HEK293 (cell line): Measurements from ENCODE around the gene FOLR1.

Experiments
- CTCF ChIA-PET: fragments of 350-600 bp; formaldehyde crosslinking; extraction: SDS; loops from one replicate; lab custom pipeline; 2021; ENCODE audit warnings: antibody characterized with exemption; lab: Yijun Ruan, JAX
- POLR2A ChIA-PET: fragments of 300-600 bp; formaldehyde crosslinking; extraction: SDS; loops from one replicate; lab custom pipeline; 2020; ENCODE audit warnings: antibody characterized with exemption, inconsistent platforms; lab: Yijun Ruan, JAX
- H3K27ac ChIP-seq: fragments of 200-500 bp; sonication (Bioruptor generic); 2 replicates; pipeline ENCODE4 v1.5.1; 2014; ENCODE audit warnings: low read depth, low read length, control low read depth, inconsistent platforms; ENCODE audit errors: extremely low read depth
- H3K36me3 ChIP-seq, 2 experiments: fragments of 200-500 bp in 1 of 2; sonication (Bioruptor generic) in 1 of 2; 1 replicate in 1 of 2; 2 replicates in 1 of 2; pipeline ENCODE4 v1.5.1; 2014 to 2017; ENCODE audit warnings: inconsistent platforms in 2 of 2, low read length in 2 of 2; ENCODE audit not compliant: control insufficient read depth in 2 of 2, insufficient read depth in 1 of 2
- H3K4me1 ChIP-seq: fragments of 200-500 bp; sonication (Bioruptor generic); 2 replicates; pipeline ENCODE4 v1.5.1; 2014; ENCODE audit warnings: mild to moderate bottlenecking, low read length, inconsistent platforms; ENCODE audit not compliant: control insufficient read depth, insufficient read depth
- H3K4me3 ChIP-seq: 2 replicates; pipeline ENCODE4 v1.5.1; 2011; ENCODE audit warnings: low read depth, mild to moderate bottlenecking, control low read depth, low read length, moderate library complexity
- H3K9me3 ChIP-seq: fragments of 200-500 bp; sonication (Bioruptor generic); 2 replicates; pipeline ENCODE4 v1.5.1; 2014; ENCODE audit warnings: low read depth, low read length, inconsistent platforms; ENCODE audit not compliant: control insufficient read depth, insufficient read depth
- KLF1 ChIP-seq: fragments of 450-650 bp; formaldehyde crosslinking; IDR thresholded peaks from 2 replicates; pipeline ENCODE4 v1.5.1; 2016; ENCODE audit warnings: missing biosample characterization, missing genetic modification characterization
- KLF10 ChIP-seq: fragments of 450-650 bp; IDR thresholded peaks from 2 replicates; pipeline ENCODE4 v1.5.1; 2018; ENCODE audit warnings: missing biosample characterization, mild to moderate bottlenecking, missing genetic modification characterization
- KLF9 ChIP-seq: fragments of 450-650 bp; formaldehyde crosslinking; IDR thresholded peaks from 2 replicates; pipeline ENCODE4 v1.5.1; 2016; ENCODE audit warnings: missing biosample characterization, missing genetic modification characterization, low read depth
- REPIN1 ChIP-seq: fragments of 450-650 bp; formaldehyde crosslinking; IDR thresholded peaks from 2 replicates; pipeline ENCODE4 v1.5.1; 2017; ENCODE audit warnings: missing biosample characterization, missing genetic modification characterization, low read depth
- SP2 ChIP-seq: fragments of 450-650 bp; formaldehyde crosslinking; IDR thresholded peaks from 2 replicates; pipeline ENCODE4 v1.5.1; 2016; ENCODE audit warnings: missing biosample characterization, missing genetic modification characterization
- TRIM28 ChIP-seq: IDR thresholded peaks from 2 replicates; pipeline ENCODE4 v1.6.1; 2011; ENCODE audit warnings: low read length, control low read depth, borderline replicate concordance
- YY1 ChIP-seq: fragments of 450-650 bp; formaldehyde crosslinking; IDR thresholded peaks from 2 replicates; pipeline ENCODE4 v1.5.1; 2018; ENCODE audit warnings: missing biosample characterization, missing genetic modification characterization
- ZIC2 ChIP-seq: fragments of 450-650 bp; formaldehyde crosslinking; IDR thresholded peaks from 2 replicates; pipeline ENCODE4 v1.5.1; 2016; ENCODE audit warnings: missing biosample characterization, missing genetic modification characterization
- ZNF239 ChIP-seq: fragments of 450-650 bp; formaldehyde crosslinking; IDR thresholded peaks from 2 replicates; pipeline ENCODE4 v1.5.1; 2016; ENCODE audit warnings: missing biosample characterization, missing genetic modification characterization
- ZNF600 ChIP-seq: fragments of 450-650 bp; formaldehyde crosslinking; IDR thresholded peaks from 2 replicates; pipeline ENCODE4 v1.5.1; 2016; ENCODE audit warnings: missing biosample characterization, missing genetic modification characterization
- TF ChIP-seq, protein P1 (sequence below): fragments of 450-650 bp; formaldehyde crosslinking; IDR thresholded peaks from 2 replicates; pipeline ENCODE4 v1.5.1; 2016; ENCODE audit warnings: missing biosample characterization, missing genetic modification characterization
- TF ChIP-seq, protein P2 (sequence below): fragments of 450-650 bp; formaldehyde crosslinking; IDR thresholded peaks from 2 replicates; pipeline ENCODE4 v1.5.0; 2017; ENCODE audit warnings: missing biosample characterization, missing genetic modification characterization, borderline replicate concordance
- TF ChIP-seq, protein P3 (sequence below): fragments of 450-650 bp; IDR thresholded peaks from 2 replicates; pipeline ENCODE4 v1.5.1; 2018; ENCODE audit warnings: missing biosample characterization, missing genetic modification characterization
- TF ChIP-seq, protein P4 (sequence below): fragments of 450-650 bp; formaldehyde crosslinking; IDR thresholded peaks from 2 replicates; pipeline ENCODE4 v1.5.1; 2017; ENCODE audit warnings: missing biosample characterization, missing genetic modification characterization

The FOLR1 gene

DNA sequence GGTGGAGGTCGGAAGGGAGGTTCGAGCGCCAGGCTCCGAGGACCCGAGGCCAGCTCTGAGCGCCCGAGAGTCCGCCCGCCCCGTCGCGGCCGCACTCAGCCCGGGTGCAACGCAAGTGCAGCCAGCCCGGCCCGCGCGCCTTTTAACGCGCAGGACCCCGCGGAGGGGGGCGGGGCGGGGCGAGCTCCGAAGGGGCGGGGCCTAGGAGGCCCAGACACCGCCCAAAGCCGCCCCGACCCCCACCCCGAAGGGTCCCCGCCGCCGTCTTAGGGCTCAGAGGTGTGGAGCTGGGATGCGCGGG, 52.1 kb downstream of the FOLR1 start, which contains the start of gene PHOX2A (continued):
- TF ChIP-seq, protein P1, sequence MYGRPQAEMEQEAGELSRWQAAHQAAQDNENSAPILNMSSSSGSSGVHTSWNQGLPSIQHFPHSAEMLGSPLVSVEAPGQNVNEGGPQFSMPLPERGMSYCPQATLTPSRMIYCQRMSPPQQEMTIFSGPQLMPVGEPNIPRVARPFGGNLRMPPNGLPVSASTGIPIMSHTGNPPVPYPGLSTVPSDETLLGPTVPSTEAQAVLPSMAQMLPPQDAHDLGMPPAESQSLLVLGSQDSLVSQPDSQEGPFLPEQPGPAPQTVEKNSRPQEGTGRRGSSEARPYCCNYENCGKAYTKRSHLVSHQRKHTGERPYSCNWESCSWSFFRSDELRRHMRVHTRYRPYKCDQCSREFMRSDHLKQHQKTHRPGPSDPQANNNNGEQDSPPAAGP = no peak
- TF ChIP-seq KLF9 (no peak), ZNF600 (no peak), SP2 (tag by site-specific recombination) (no peak)

DNA sequence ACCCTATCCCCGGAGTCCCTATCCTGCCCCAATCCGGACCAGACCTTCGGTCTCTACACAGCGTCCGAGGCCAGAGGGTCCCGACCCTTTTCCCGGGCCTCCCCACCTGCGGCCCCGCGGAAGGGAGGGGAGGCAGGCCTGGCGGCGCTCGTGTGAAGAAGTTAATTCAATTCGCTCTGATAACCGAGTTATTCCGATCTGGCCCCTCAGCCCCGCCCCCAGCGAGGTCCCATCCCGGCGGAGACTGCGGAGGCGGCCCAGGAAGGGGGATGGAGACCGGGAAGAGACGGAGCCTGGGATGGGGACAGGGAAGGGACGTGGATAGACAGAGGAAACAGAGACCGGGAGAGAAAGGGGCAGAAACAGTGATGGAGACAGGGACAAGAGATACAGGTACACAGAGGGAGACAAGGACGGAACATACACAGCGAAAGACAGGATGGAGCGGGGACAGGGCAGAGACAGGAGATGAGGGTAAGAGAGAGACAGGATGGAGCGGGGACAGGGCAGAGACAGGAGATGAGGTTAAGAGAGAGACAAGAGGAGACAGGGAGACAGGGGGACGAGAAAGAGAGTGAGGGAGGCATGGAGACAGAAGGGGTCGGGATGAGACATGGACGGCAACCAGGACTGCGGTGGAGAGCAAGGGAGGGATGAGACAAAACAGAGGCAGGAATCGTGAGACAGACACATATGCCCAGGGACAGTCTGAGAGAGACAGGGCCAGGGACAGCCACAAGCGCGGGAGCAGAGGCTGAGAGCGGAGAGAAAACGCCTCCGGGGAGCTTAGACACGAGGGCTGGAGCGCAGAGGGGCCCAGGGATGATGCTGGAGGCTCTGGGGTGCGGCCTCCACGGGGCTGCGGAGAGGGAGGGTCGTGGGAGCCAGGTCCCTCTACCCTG, 52.7 kb downstream of the FOLR1 start:
- ChIA-PET POLR2A (no interaction called here), CTCF (interaction anchor here (0.6 to 0.8 kb wide), 2 partner anchors 19 to 47 kb away, joined by 3 read pairs; no protein-coding TSS in a partner anchor)
- H3K9me3 ChIP-seq = no peaks in the 10 kb centered on the region
- no peak for TF ChIP-seq KLF1 (tag by site-specific recombination)
- no peak for TF ChIP-seq REPIN1 (tag by site-specific recombination)
- TF ChIP-seq ZIC2 (tag by site-specific recombination) = no peak
- TF ChIP-seq, protein P2, sequence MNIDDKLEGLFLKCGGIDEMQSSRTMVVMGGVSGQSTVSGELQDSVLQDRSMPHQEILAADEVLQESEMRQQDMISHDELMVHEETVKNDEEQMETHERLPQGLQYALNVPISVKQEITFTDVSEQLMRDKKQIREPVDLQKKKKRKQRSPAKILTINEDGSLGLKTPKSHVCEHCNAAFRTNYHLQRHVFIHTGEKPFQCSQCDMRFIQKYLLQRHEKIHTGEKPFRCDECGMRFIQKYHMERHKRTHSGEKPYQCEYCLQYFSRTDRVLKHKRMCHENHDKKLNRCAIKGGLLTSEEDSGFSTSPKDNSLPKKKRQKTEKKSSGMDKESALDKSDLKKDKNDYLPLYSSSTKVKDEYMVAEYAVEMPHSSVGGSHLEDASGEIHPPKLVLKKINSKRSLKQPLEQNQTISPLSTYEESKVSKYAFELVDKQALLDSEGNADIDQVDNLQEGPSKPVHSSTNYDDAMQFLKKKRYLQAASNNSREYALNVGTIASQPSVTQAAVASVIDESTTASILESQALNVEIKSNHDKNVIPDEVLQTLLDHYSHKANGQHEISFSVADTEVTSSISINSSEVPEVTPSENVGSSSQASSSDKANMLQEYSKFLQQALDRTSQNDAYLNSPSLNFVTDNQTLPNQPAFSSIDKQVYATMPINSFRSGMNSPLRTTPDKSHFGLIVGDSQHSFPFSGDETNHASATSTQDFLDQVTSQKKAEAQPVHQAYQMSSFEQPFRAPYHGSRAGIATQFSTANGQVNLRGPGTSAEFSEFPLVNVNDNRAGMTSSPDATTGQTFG (tag by site-specific recombination) = 0 out of 2 replicates have a peak, but pooled peaks have one; percentile 12
- TF ChIP-seq, protein P3, sequence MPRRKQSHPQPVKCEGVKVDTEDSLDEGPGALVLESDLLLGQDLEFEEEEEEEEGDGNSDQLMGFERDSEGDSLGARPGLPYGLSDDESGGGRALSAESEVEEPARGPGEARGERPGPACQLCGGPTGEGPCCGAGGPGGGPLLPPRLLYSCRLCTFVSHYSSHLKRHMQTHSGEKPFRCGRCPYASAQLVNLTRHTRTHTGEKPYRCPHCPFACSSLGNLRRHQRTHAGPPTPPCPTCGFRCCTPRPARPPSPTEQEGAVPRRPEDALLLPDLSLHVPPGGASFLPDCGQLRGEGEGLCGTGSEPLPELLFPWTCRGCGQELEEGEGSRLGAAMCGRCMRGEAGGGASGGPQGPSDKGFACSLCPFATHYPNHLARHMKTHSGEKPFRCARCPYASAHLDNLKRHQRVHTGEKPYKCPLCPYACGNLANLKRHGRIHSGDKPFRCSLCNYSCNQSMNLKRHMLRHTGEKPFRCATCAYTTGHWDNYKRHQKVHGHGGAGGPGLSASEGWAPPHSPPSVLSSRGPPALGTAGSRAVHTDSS (tag by site-specific recombination) = no peak
- no peaks in the 10 kb centered on the region for H3K36me3 ChIP-seq
- H3K4me3 ChIP-seq = no peak overlapping the region
- H3K4me1 ChIP-seq = no peaks in the 10 kb centered on the region
- no peak overlapping the region for H3K27ac ChIP-seq

DNA sequence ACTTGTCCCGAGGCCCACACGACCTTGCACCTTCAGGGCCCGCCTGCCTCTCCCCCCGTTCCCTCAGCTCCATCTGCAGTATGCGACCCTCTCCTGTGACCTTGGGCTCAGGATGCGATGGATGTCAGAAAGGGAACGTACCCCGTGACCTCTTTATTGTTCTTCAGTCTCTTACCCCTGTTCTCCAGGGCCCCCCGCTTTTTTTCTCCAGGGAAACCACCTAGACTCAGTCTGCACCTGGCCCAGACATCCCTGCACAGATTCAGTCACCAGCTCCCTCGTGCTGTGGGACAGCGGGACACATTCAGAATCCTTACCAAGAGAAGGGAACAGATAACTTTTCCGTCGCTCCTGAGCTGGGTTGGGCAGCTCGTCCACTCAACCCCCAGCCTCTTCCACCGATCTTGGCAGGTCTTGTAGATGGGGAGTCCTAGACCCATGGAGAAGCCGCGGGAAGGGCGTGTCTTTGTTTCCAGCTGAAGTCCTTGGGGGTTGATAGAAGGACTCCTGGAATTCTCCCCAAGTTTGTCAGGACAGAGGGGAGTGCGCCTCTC, 53.4 kb downstream of the FOLR1 start:
- no peaks in the 10 kb centered on the region for H3K9me3 ChIP-seq
- ChIA-PET POLR2A (no interaction called here), CTCF (interaction anchor here (0.6 to 0.8 kb wide), 2 partner anchors 20 to 48 kb away, joined by 3 read pairs; no protein-coding TSS in a partner anchor)
- no peak overlapping the region for H3K4me3 ChIP-seq
- TF ChIP-seq YY1 (tag by site-specific recombination) = no peak
- no peak for TF ChIP-seq ZNF239 (tag by site-specific recombination)
- TF ChIP-seq, protein P3 (tag by site-specific recombination) = no peak
- TF ChIP-seq KLF10 (tag by site-specific recombination) = no peak
- TF ChIP-seq TRIM28 = no peak
- TF ChIP-seq, protein P4, sequence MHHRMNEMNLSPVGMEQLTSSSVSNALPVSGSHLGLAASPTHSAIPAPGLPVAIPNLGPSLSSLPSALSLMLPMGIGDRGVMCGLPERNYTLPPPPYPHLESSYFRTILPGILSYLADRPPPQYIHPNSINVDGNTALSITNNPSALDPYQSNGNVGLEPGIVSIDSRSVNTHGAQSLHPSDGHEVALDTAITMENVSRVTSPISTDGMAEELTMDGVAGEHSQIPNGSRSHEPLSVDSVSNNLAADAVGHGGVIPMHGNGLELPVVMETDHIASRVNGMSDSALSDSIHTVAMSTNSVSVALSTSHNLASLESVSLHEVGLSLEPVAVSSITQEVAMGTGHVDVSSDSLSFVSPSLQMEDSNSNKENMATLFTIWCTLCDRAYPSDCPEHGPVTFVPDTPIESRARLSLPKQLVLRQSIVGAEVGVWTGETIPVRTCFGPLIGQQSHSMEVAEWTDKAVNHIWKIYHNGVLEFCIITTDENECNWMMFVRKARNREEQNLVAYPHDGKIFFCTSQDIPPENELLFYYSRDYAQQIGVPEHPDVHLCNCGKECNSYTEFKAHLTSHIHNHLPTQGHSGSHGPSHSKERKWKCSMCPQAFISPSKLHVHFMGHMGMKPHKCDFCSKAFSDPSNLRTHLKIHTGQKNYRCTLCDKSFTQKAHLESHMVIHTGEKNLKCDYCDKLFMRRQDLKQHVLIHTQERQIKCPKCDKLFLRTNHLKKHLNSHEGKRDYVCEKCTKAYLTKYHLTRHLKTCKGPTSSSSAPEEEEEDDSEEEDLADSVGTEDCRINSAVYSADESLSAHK = no peak
- TF ChIP-seq, all 188 proteins: peak for 0
- H3K27ac ChIP-seq = no peak overlapping the region
- no peaks in the 10 kb centered on the region for H3K4me1 ChIP-seq
- H3K36me3 ChIP-seq = no peaks in the 10 kb centered on the region
